Right lobe of liver (tissue), 6 donors: ENCODE results near the gene TGOLN2. TPM values are rescaled to one million over a fixed set of nuclear protein-coding genes. Genes with fewer than 3 reads are reported as not detected.
A peak's percentile ranks its signal among the peaks of the same experiment; 100 is the strongest.

Source experiments
- ATAC-seq, 4 donors: fragments of 200-7000 bp; cut with Tn5 transposase; one replicate each; pipeline ENCODE4 v1.9.1; 2020; ENCODE audit warnings: mild to moderate bottlenecking in 4 of 4, moderate library complexity in 4 of 4
- DNase-seq, 3 donors: peaks; one replicate each; pipeline ENCODE4 v3.0.0-alpha.2; 2020
- H3K27ac ChIP-seq, 3 donors: fragments of 200-600 bp; one replicate each; pipeline ENCODE4 v1.8.0; 2022
- H3K27me3 ChIP-seq, 2 donors: fragments of 200-600 bp; one replicate each; pipeline ENCODE4 v1.8.0; 2022
- H3K36me3 ChIP-seq, 4 donors: fragments of 200-600 bp; sonication (generic) in 1 of 4; one replicate each; pipeline versions ENCODE4 v1.5.1 to v1.8.0; 2017 to 2022; ENCODE audit warnings: control low read depth in 1 of 4
- H3K4me1 ChIP-seq, 4 donors: fragments of 200-600 bp; sonication (generic) in 1 of 4; one replicate each; pipeline versions ENCODE4 v1.5.1 to v1.8.0; 2017 to 2022; ENCODE audit warnings: control low read depth in 1 of 4
- H3K4me3 ChIP-seq, 3 donors: fragments of 200-600 bp; one replicate each; pipeline ENCODE4 v1.8.0; 2022
- H3K9me3 ChIP-seq, 4 donors: fragments of 200-600 bp; sonication (generic) in 1 of 4; one replicate each; pipeline versions ENCODE4 v1.5.1 to v1.8.0; 2017 to 2022; ENCODE audit warnings: control low read depth in 1 of 4
- POLR2A ChIP-seq: fragments of 450-650 bp; IDR thresholded peaks from one replicate; pipeline ENCODE4 v1.6.1; 2017; ENCODE audit warnings: antibody characterized with exemption, mild to moderate bottlenecking
- WGBS: methylation state at CpG from one replicate; pipeline ENCODE4 v1.1.6; 2018; ENCODE audit warnings: low coverage, low lambda C conversion rate; ENCODE audit not compliant: insufficient coverage; ENCODE audit errors: missing lambda C conversion rate; 5-methylcytosine and 5-hydroxymethylcytosine counted together
- intact Hi-C, 2 donors: fragments of 100-400 bp; cut with DNase I; formaldehyde crosslinking; loops; one replicate each; pipeline versions ENCODE4 v1.11.2 to v1.14.1; 2022
- long read RNA-seq: library from polyadenylated mRNA; unstranded; transcript quantifications from one replicate; pipeline ENCODE4 v2.0.0, GENCODE V29; 2019
- total RNA-seq, 6 experiments: library from RNA; depleted of rRNA in 2 of 6; stranded (reverse); fragments of >200 nt in 2 of 6; fragmentation: NEBNext Ultra II Directional in 3 of 6; extraction: Animal tissue kit (Norgen Biotek cat#: 25700) in 3 of 6; gene quantifications; one replicate each; pipeline versions ENCODE4 v1.1.0 to v1.2.4, GENCODE V29; 2016 to 2023
- TF ChIP-seq, protein P1 (sequence below), 4 donors: fragments of 200-600 bp in 3 of 4; fragments of 450-650 bp in 1 of 4; IDR thresholded peaks; one replicate each; pipeline versions ENCODE4 v1.5.1 to v1.8.0; 2016 to 2022; ENCODE audit warnings: antibody characterized with exemption in 4 of 4, mild to moderate bottlenecking in 2 of 4
- donor health status: DM: no; HTN: yes; CAD: no.
- donor health status: DM: no; HTN: no; CAD: no.
- donor health status: DM: no; HTN: no; CAD: no.
- donor health status: DM: no; HTN: yes; CAD: no.
- donor health status: DM: no; HTN: yes; CAD: no.

The TGOLN2 gene
- 100 to 1,000 TPM in 5 of 6 experiments, 10 to 100 TPM in 1; 85.7 to 153 (median 121) TPM for total RNA-seq
- long read RNA-seq, full-length matches to known transcripts, result 4 of 10 reads
- long read RNA-seq, partial matches to known transcripts, result 0 of 10 reads
- long read RNA-seq, other reads (novel, unspliced or antisense), result 6 of 10 reads

- Histone ChIP-seq H3K27ac (peak within 1 kb of the TSS; percentile 85 to 96 (median 92)), H3K4me1 (peaks cover 0 to 18% (median 13%) of the 10 kb centered on the region in 4 donors), H3K27me3 (no peaks in the 10 kb centered on the region), H3K36me3 (peaks cover 0 to 16% (median 6%) of the 10 kb centered on the region in 4 donors), H3K9me3 (no peaks in the 10 kb centered on the region), H3K4me3 (peak within 1 kb of the TSS; percentile 74 to 79 (median 78))
- TF ChIP-seq, protein P1, sequence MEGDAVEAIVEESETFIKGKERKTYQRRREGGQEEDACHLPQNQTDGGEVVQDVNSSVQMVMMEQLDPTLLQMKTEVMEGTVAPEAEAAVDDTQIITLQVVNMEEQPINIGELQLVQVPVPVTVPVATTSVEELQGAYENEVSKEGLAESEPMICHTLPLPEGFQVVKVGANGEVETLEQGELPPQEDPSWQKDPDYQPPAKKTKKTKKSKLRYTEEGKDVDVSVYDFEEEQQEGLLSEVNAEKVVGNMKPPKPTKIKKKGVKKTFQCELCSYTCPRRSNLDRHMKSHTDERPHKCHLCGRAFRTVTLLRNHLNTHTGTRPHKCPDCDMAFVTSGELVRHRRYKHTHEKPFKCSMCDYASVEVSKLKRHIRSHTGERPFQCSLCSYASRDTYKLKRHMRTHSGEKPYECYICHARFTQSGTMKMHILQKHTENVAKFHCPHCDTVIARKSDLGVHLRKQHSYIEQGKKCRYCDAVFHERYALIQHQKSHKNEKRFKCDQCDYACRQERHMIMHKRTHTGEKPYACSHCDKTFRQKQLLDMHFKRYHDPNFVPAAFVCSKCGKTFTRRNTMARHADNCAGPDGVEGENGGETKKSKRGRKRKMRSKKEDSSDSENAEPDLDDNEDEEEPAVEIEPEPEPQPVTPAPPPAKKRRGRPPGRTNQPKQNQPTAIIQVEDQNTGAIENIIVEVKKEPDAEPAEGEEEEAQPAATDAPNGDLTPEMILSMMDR (IDR thresholded peaks at IDR 0.05), result peak in 2 of 4 donors; percentile 6 to 14
- peak; percentile 99 for TF ChIP-seq POLR2A
- intact Hi-C loops, result no loop called here
- DNase-seq, result peak; percentile 95 to 96 (median 96)
- WGBS, result 0% methylated on average over 27 of the region's 57 CpGs
- ATAC-seq, result peak; percentile 79 to 90 (median 86)
Measured at GRCh38 chr2:85327822-85328617, at the start of gene TGOLN2. TSS of gene TGOLN2 (minus strand) at chr2:85327989. CDS start at chr2:85327962, 27 bp downstream.

DNA sequence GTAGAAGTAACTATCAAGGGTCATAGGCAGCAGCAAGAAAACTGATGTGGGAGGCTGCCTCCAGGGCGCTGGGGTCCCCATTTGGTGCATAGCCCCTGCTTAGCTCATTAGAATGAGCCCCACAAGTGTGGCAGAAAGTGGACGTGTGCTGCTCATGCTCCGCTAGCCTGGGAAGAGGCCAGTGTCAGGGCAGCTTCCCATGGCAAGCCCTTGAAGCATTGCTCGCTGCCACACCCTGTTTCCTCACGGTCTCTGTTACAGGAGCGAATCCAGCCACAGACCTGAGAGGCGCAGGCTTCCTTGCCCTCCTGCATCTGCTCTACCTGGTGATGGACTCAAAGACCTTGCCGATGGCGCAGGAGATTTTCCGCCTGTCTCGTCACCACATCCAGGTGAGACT, 49.3 kb upstream of the TGOLN2 start:
- Histone ChIP-seq H3K36me3 (peaks cover 0 to 29% (median 3%) of the 10 kb centered on the region in 4 donors), H3K4me3 (no peak overlapping the region), H3K27me3 (no peaks in the 10 kb centered on the region), H3K27ac (no peak overlapping the region), H3K9me3 (no peaks in the 10 kb centered on the region), H3K4me1 (no peaks in the 10 kb centered on the region)
- intact Hi-C loops, result no loop called here
- 93% methylated on average over 9 of the region's 11 CpGs for WGBS
- ATAC-seq (no peak), DNase-seq (peak in 1 of 3 donors; percentile 26)
- no peak for TF ChIP-seq POLR2A
- TF ChIP-seq, protein P1 (IDR thresholded peaks at IDR 0.05), result no peak

GRCh38 chr2:85376291-85377065, 48.7 kb upstream of the TGOLN2 start:
- peak in 1 of 3 donors; percentile 19 for DNase-seq
- Histone ChIP-seq H3K4me1 (no peaks in the 10 kb centered on the region), H3K9me3 (no peaks in the 10 kb centered on the region), H3K27me3 (no peaks in the 10 kb centered on the region), H3K27ac (no peak overlapping the region), H3K4me3 (no peak overlapping the region), H3K36me3 (peaks cover 0 to 29% (median 3%) of the 10 kb centered on the region in 4 donors)
- TF ChIP-seq, protein P1 (IDR thresholded peaks at IDR 0.05), result no peak
- TF ChIP-seq POLR2A, result no peak
- ATAC-seq, result no peak
- intact Hi-C loops, result no loop called here
- 84% methylated on average over 2 of the region's 5 CpGs for WGBS

- 93% methylated on average over 2 of the region's 11 CpGs for WGBS
- H3K27me3 ChIP-seq, result no peaks in the 10 kb centered on the region
- intact Hi-C loops, result no loop called here
- peaks cover 0 to 4% (median 1%) of the 10 kb centered on the region in 4 donors for H3K4me1 ChIP-seq
- DNase-seq (no peak), ATAC-seq (peak in 1 of 4 donors; percentile 20)
- no peaks in the 10 kb centered on the region for H3K9me3 ChIP-seq
- no peaks in the 10 kb centered on the region for H3K36me3 ChIP-seq
- no peak overlapping the region for H3K4me3 ChIP-seq
- H3K27ac ChIP-seq, result no peak overlapping the region
- TF ChIP-seq POLR2A, result no peak
- TF ChIP-seq, protein P1 (IDR thresholded peaks at IDR 0.05), result no peak
Measured at GRCh38 chr2:85371045-85371444, 43.3 kb upstream of the TGOLN2 start.
